K562 (cell line): ENCODE measurements around the gene FOXR1. TPM values are rescaled to one million over a fixed set of nuclear protein-coding genes. Genes with fewer than 3 reads are reported as not detected.

ENCODE experiments used
- ATAC-seq: fragments of 200-7000 bp; cut with Tn5 transposase; 3 replicates; pipeline ENCODE4 v1.9.1; 2020; ENCODE audit warnings: moderate library complexity
- BruUV-seq: library from RNA; stranded (reverse); fragments of 400-500 nt; replicated peaks from 2 replicates; lab custom pipeline; 2021; lab: Mats Ljungman, UMichigan
- CTCF ChIA-PET: fragments of 300-600 bp; formaldehyde crosslinking; extraction: SDS; loops from one replicate; lab custom pipeline; 2021; ENCODE audit warnings: low intra/inter-chr PET ratio; lab: Yijun Ruan, JAX
- POLR2A ChIA-PET: fragments of 300-600, 350-650 bp; sonication (Branson Sonifier 250); formaldehyde crosslinking; extraction: SDS; loops from one replicate; lab custom pipeline; 2021; ENCODE audit warnings: antibody characterized with exemption, inconsistent platforms; lab: Yijun Ruan, JAX
- DNase-seq, 4 experiments: peaks; one replicate each; pipeline versions ENCODE4 v3.0.0 to v3.0.0-alpha.2; 2011 to 2018; ENCODE audit warnings: low spot score in 3 of 4, mixed read lengths in 3 of 4; ENCODE audit errors: extremely low read depth in 1 of 4
- FAIRE-seq: peaks from 2 replicates; lab custom pipeline; 2011; peaks lifted over from hg19 to GRCh38; lab: Jason Lieb, UNC
- H2AFZ ChIP-seq: 2 replicates; pipeline ENCODE4 v1.6.0; 2011; ENCODE audit warnings: low read depth, low read length, control low read depth, inconsistent platforms
- H3K27ac ChIP-seq: fragments of 200-600 bp; 3 replicates; pipeline ENCODE4 v1.8.0; 2011; ENCODE audit warnings: low read depth, mild to moderate bottlenecking, control low read depth, inconsistent platforms, low read length, moderate library complexity, mixed read lengths; ENCODE audit errors: extremely low read depth
- H3K27me3 ChIP-seq, 2 experiments: fragments of 300-600 bp in 1 of 2; 2 replicates in 1 of 2; 3 replicates in 1 of 2; pipeline versions ENCODE4 v1.6.0 to v1.8.0; 2011; ENCODE audit warnings: inconsistent platforms in 2 of 2, low read length in 2 of 2, mild to moderate bottlenecking in 1 of 2, mixed read lengths in 1 of 2, moderate library complexity in 1 of 2; ENCODE audit not compliant: control insufficient read depth in 2 of 2, insufficient read depth in 2 of 2
- H3K36me3 ChIP-seq: fragments of 300-600 bp; 3 replicates; pipeline ENCODE4 v1.8.0; 2011; ENCODE audit warnings: mild to moderate bottlenecking, low read length, inconsistent platforms; ENCODE audit not compliant: control insufficient read depth, insufficient read depth
- H3K4me1 ChIP-seq, 2 experiments: fragments of 200-600 bp in 1 of 2; replicated peaks in 1 of 2; 2 replicates in 1 of 2; 3 replicates in 1 of 2; pipeline versions ENCODE4 v1.5.1 to v1.8.0; 2011; ENCODE audit warnings: inconsistent platforms in 2 of 2, low read length in 2 of 2, mild to moderate bottlenecking in 1 of 2, mixed read lengths in 1 of 2, moderate library complexity in 1 of 2; ENCODE audit not compliant: control insufficient read depth in 2 of 2, insufficient read depth in 2 of 2
- H3K4me2 ChIP-seq: 2 replicates; pipeline ENCODE4 v1.6.1; 2011; ENCODE audit warnings: low read length, control low read depth, inconsistent platforms, mixed read lengths; ENCODE audit not compliant: insufficient read depth
- H3K4me3 ChIP-seq: fragments of 200-600 bp; sonication (generic), shearing (Covaris generic); 2 replicates; pipeline ENCODE4 v1.5.1; 2016; ENCODE audit warnings: control low read depth, inconsistent platforms
- H3K79me2 ChIP-seq: fragments of 200-600 bp; 3 replicates; pipeline ENCODE4 v1.8.0; 2011; ENCODE audit warnings: low read length, inconsistent platforms; ENCODE audit not compliant: control insufficient read depth, insufficient read depth
- H3K9ac ChIP-seq, 2 experiments: 2 replicates each; pipeline versions ENCODE4 v1.6.0 to v1.6.1; 2011; ENCODE audit warnings: low read depth in 2 of 2, low read length in 2 of 2, control low read depth in 1 of 2, inconsistent platforms in 1 of 2, mild to moderate bottlenecking in 1 of 2, mixed read lengths in 1 of 2; ENCODE audit not compliant: insufficient read depth in 1 of 2
- H3K9me1 ChIP-seq: one replicate; pipeline ENCODE4 v1.6.0; 2011; ENCODE audit warnings: inconsistent platforms, mild to moderate bottlenecking, low read length, moderate library complexity; ENCODE audit not compliant: control insufficient read depth, insufficient read depth
- H3K9me3 ChIP-seq: replicated peaks from 2 replicates; pipeline ENCODE4 v1.5.1; 2011; ENCODE audit warnings: low read depth, low read length, inconsistent platforms; ENCODE audit not compliant: control insufficient read depth, insufficient read depth
- H4K20me1 ChIP-seq: replicated peaks from 2 replicates; pipeline ENCODE4 v1.6.1; 2011; ENCODE audit warnings: low read length, inconsistent platforms, mixed read lengths; ENCODE audit not compliant: control insufficient read depth, insufficient read depth
- CXXC5 ChIP-seq: fragments of 250-450 bp; sonication (Bioruptor Pico); IDR thresholded peaks from 2 replicates; pipeline ENCODE4 v1.8.0; 2022; ENCODE audit warnings: inconsistent platforms, mild to moderate bottlenecking, moderate library complexity
- ELF1 ChIP-seq: fragments of 200-800 bp; sonication (Bioruptor generic); IDR thresholded peaks from 2 replicates; pipeline ENCODE4 v1.6.1; 2016; ENCODE audit warnings: missing genetic modification characterization, missing compliant biosample characterization
- GATA2 ChIP-seq: sonication (generic); formaldehyde crosslinking; IDR thresholded peaks from 2 replicates; pipeline ENCODE4 v1.4.0; 2020; ENCODE audit warnings: mild to moderate bottlenecking, missing genetic modification reagents
- JUN ChIP-seq, 2 experiments: sonication (generic) in 1 of 2; formaldehyde crosslinking in 1 of 2; IDR thresholded peaks; 2 replicates each; pipeline versions ENCODE4 v1.6.1 to v1.8.0; 2012 to 2022; ENCODE audit warnings: borderline replicate concordance in 2 of 2, mild to moderate bottlenecking in 2 of 2, improper control_type of control experiment in 1 of 2, low read depth in 1 of 2, low read length in 1 of 2, missing genetic modification reagents in 1 of 2
- MAZ ChIP-seq, 2 experiments: fragments of 450-650 bp in 1 of 2; sonication (generic) in 1 of 2; formaldehyde crosslinking; IDR thresholded peaks in 1 of 2; conservative IDR thresholded peaks in 1 of 2; 2 replicates each; pipeline versions ENCODE4 v1.4.0 to v1.5.0; 2020; ENCODE audit warnings: mild to moderate bottlenecking in 1 of 2, missing genetic modification reagents in 1 of 2
- MTA3 ChIP-seq: fragments of 450-650 bp; formaldehyde crosslinking; IDR thresholded peaks from 2 replicates; pipeline ENCODE4 v1.6.1; 2017; ENCODE audit warnings: mild to moderate bottlenecking, borderline replicate concordance
- NR3C1 ChIP-seq: sonication (generic); formaldehyde crosslinking; IDR thresholded peaks from 2 replicates; pipeline ENCODE4 v1.8.1; 2022; ENCODE audit warnings: missing genetic modification reagents
- PYGO2 ChIP-seq: fragments of 450-650 bp; IDR thresholded peaks from 2 replicates; pipeline ENCODE4 v1.6.1; 2016; ENCODE audit warnings: mild to moderate bottlenecking, missing genetic modification characterization, moderate library complexity, missing compliant biosample characterization
- TEAD1 ChIP-seq, 2 experiments: fragments of 450-650 bp in 1 of 2; sonication (generic) in 1 of 2; formaldehyde crosslinking; IDR thresholded peaks; 2 replicates each; pipeline versions ENCODE4 v1.4.0 to v1.8.0; 2020 to 2022; ENCODE audit warnings: mild to moderate bottlenecking in 2 of 2, missing genetic modification reagents in 1 of 2
- ZNF212 ChIP-seq: fragments of 450-650 bp; formaldehyde crosslinking; IDR thresholded peaks from 2 replicates; pipeline ENCODE4 v1.4.0; 2020; ENCODE audit warnings: mild to moderate bottlenecking
- ZNF395 ChIP-seq: fragments of 200-800 bp; sonication (Bioruptor generic); IDR thresholded peaks from 2 replicates; pipeline ENCODE4 v1.6.1; 2017; ENCODE audit warnings: missing genetic modification characterization, missing compliant biosample characterization
- ZNF449 ChIP-seq: fragments of 250-450 bp; sonication (Bioruptor Pico); IDR thresholded peaks from 2 replicates; pipeline ENCODE4 v1.8.0; 2022; ENCODE audit warnings: moderate library complexity, mild to moderate bottlenecking, inconsistent platforms
- ZSCAN32 ChIP-seq: fragments of 450-650 bp; formaldehyde crosslinking; IDR thresholded peaks from 2 replicates; pipeline ENCODE4 v1.4.0; 2020; ENCODE audit warnings: mild to moderate bottlenecking, moderate library complexity
- WGBS: fragments of 100-300 bp; shearing (Covaris generic); methylation state at CpG from one replicate; pipeline ENCODE4 v1.1.6; 2016; ENCODE audit warnings: low coverage, mixed read lengths; ENCODE audit not compliant: insufficient coverage; ENCODE audit errors: missing lambda C conversion rate; 5-methylcytosine and 5-hydroxymethylcytosine counted together
- in situ Hi-C: fragments of 300-500 bp; cut with MboI; formaldehyde crosslinking; loops from 4 replicates; pipeline ENCODE4 v1.15.0; 2018; ENCODE audit warnings: inconsistent platforms, mixed read lengths
- intact Hi-C: fragments of 100-400 bp; cut with micrococcal nuclease; formaldehyde crosslinking; loops from 2 replicates; pipeline ENCODE4 v1.14.2; 2022
- polyA plus RNA-seq, 8 experiments: library from polyadenylated mRNA; depleted of rRNA in 4 of 8; stranded (reverse) in 5 of 8; unstranded in 3 of 8; fragments of >200 nt; fragmentation: Nextera tagmentation in 2 of 8; fragmentation: Illumina TruSeq in 1 of 8; extraction: Ambion mirVana in 2 of 8; extraction: Trizol in 1 of 8; gene quantifications; 2 replicates each; pipeline versions ENCODE4 v1.2.1 to v1.2.3, GENCODE V29; 2011 to 2014; ENCODE audit warnings: inconsistent platforms in 1 of 8, missing spikeins in 1 of 8
- total RNA-seq, 7 experiments: library from RNA; depleted of rRNA in 6 of 7; stranded (reverse); fragments of >200 nt in 6 of 7; fragmentation: Illumina TruSeq in 2 of 7; extraction: Trizol in 2 of 7; gene quantifications; 2 replicates each; pipeline versions ENCODE4 v1.2.1 to v1.2.3, GENCODE V29; 2011 to 2021; ENCODE audit warnings: low replicate concordance in 1 of 7
- TF ChIP-seq, protein P1 (sequence below): sonication (generic); formaldehyde crosslinking; IDR thresholded peaks from 2 replicates; pipeline ENCODE4 v1.5.0; 2020; ENCODE audit warnings: missing genetic modification reagents

The FOXR1 gene
- total and polyA plus RNA-seq, 9 of the 15 experiments (the other 6 are each of a cell fraction or from before 2014, with no cell fraction given) = not detected

DNA sequence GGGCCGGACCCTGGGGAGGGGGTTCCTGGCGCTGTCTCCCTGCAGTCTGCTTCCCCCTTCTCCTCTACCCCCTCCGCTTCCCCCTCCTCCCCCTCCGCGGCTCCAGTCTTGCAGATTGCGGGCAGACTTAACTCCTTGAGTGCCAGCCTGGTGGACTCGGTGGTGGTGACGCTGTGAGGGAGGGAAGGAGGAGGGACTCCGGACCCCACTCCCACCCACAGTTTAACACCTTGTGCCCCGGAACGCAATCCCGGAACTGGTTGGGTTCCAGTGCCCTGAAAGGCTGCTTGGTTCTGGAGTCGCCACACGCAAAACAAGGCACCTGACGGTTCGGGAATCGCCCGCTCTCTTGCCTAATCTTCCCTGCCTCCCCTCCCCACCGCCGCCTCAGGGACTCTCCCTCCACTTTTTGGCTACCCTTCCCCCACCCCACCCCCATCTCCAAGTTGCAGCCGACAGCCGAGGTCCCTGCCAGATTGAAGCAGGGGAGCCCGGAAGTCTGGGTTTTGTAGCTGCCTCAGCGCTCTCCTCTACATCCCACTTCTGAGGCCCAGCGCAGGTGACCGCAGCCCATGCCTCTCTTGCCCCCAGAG is 42.0 kb upstream of the FOXR1 start (continued):
- TF ChIP-seq CXXC5 (peak; percentile 19; the same call in 1 of the 2 replicates), ZNF212 (no peak), ZSCAN32 (no peak), PYGO2 (no peak), MAZ (CRISPR knock-in tag; conservative IDR thresholded peaks at IDR 0.05 in 1 of 2, IDR thresholded peaks at IDR 0.05 in 1 of 2) (no peak; a peak in 1 of 4 replicates), MTA3 (peak; percentile 35; the same call in 1 of the 2 replicates)
- TF ChIP-seq, all 486 proteins: peak for 35

DNA sequence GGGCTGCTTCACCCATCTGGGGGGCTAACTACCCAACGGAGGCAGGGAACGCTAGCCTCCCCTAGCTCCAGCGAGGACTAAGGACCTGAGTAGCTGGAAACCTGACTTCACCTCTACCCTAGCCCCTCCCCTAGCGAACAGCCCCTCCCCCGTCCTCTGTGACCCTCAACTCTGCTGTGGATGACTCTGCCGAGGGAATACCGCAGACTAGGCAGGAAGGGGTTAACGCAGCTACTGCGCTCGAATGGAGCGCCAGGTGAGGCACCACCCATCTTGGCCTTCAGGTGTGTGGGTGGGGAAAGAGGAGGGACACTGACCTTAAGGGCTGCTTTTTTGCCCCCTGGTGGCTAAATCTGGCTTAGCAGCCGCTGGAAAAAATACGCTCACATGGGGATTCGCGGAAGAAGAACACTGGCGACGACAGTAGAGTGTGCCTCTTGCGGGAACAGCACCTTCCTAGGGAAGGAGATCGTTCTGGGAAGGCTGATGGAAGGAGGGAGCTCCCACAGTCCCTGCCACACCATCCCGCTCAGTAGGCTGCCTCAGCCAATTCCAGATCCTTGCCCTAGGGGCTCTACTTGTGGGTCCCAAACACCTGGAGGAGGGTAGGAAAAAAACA is 41.4 kb upstream of the FOXR1 start:
- Histone ChIP-seq H3K9me3 (no peaks in the 10 kb centered on the region), H3K36me3 (no peaks in the 10 kb centered on the region), H3K27ac (peak overlapping the region; percentile 41; the same call in 2 of the 3 replicates), H3K9me1 (no peaks in the 10 kb centered on the region), H2AFZ (peak overlapping the region; percentile 96), H3K27me3 (no peaks in the 10 kb centered on the region), H3K79me2 (peaks cover 1% of the 10 kb centered on the region), H4K20me1 (no peaks in the 10 kb centered on the region), H3K4me2 (peak overlapping the region; percentile 85), H3K4me3 (peak overlapping the region; percentile 64), H3K4me1 (peaks cover 13 to 43% of the 10 kb centered on the region in 2 experiments; a peak in 4 of 5 replicates), H3K9ac (peak overlapping the region; percentile 22 to 90; a peak in 3 of 4 replicates)
- WGBS = under 1% methylated on average over 20 of the region's 20 CpGs
- POLR2A ChIA-PET = interaction anchor here (0.8 kb wide), 1 partner anchor 18 kb away, joined by 4 read pairs; no protein-coding TSS in a partner anchor
- no TSS peak for BruUV-seq
- DNase-seq = peak; percentile 82 to 90 (median 86)
- peak; percentile 94 for FAIRE-seq
- in situ Hi-C loops (no loop called here), intact Hi-C loops (no loop called here)
- ATAC-seq = peak; percentile 50
- CTCF ChIA-PET = interaction anchor here (0.6 to 3.5 kb wide), 4 partner anchors 24 to 1474 kb away, joined by 3 to 25 read pairs (median 11); no protein-coding TSS in a partner anchor
- TF ChIP-seq JUN (IDR thresholded peaks at IDR 0.05; ENCODE audit: borderline replicate concordance, low read depth, low read length) (no peak), JUN (CRISPR knock-in tag; IDR thresholded peaks at IDR 0.05; ENCODE audit: borderline replicate concordance) (0 out of 2 replicates have a peak, but pooled peaks have one; percentile 31), ZNF395 (CRISPR knock-in tag) (peak; percentile 48; the same call in 1 of the 2 replicates), TEAD1 (CRISPR knock-in tag; IDR thresholded peaks at IDR 0.05) (peak in 1 of 2 experiments; percentile 75; a peak in 2 of 4 replicates), NR3C1 (CRISPR knock-in tag) (no peak), GATA2 (CRISPR knock-in tag) (no peak), ELF1 (tag) (peak; percentile 5; the same call in 1 of the 2 replicates), ZNF449 (CRISPR knock-in tag) (no peak)
- TF ChIP-seq, protein P1, sequence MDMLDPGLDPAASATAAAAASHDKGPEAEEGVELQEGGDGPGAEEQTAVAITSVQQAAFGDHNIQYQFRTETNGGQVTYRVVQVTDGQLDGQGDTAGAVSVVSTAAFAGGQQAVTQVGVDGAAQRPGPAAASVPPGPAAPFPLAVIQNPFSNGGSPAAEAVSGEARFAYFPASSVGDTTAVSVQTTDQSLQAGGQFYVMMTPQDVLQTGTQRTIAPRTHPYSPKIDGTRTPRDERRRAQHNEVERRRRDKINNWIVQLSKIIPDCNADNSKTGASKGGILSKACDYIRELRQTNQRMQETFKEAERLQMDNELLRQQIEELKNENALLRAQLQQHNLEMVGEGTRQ (CRISPR knock-in tag) = no peak
